ENCODE results near the gene UBP1.

DNA sequence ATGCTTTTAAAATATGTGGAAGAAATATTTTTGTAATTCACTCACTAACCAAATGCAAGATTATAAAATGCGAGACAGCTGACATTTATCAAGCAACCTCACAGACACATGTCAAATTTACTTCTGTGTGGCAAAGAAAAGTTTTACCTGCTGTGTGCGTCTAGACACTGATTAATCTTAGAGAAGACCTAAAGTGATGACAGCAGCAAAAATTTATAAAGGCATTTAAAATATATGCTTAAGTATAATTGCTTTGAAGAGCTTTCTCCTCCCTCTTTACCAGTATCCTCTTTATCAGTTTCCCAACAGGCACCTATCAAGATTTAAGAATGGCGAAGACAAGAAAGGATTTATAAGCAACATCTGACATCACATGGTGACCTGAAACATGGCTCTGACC, 37.3 kb downstream of the UBP1 start:
- TF ChIP-seq EP300 (IDR thresholded peaks at IDR 0.05) (no peak), POLR2A (IDR thresholded peaks at IDR 0.05) (no peak)
- TF ChIP-seq, protein P1, sequence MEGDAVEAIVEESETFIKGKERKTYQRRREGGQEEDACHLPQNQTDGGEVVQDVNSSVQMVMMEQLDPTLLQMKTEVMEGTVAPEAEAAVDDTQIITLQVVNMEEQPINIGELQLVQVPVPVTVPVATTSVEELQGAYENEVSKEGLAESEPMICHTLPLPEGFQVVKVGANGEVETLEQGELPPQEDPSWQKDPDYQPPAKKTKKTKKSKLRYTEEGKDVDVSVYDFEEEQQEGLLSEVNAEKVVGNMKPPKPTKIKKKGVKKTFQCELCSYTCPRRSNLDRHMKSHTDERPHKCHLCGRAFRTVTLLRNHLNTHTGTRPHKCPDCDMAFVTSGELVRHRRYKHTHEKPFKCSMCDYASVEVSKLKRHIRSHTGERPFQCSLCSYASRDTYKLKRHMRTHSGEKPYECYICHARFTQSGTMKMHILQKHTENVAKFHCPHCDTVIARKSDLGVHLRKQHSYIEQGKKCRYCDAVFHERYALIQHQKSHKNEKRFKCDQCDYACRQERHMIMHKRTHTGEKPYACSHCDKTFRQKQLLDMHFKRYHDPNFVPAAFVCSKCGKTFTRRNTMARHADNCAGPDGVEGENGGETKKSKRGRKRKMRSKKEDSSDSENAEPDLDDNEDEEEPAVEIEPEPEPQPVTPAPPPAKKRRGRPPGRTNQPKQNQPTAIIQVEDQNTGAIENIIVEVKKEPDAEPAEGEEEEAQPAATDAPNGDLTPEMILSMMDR (IDR thresholded peaks at IDR 0.05) = no peak

All from tibial nerve (tissue), 4 donors.